Measurements from ENCODE around the gene ZNF446.
A peak's percentile ranks its signal among the peaks of the same experiment; 100 is the strongest.
"Not testable (repeated sequence)": the region's sequence is repeated elsewhere in the genome, so short reads cannot be mapped to it uniquely, and the experiment has no call there.

Gene ZNF446

DNA sequence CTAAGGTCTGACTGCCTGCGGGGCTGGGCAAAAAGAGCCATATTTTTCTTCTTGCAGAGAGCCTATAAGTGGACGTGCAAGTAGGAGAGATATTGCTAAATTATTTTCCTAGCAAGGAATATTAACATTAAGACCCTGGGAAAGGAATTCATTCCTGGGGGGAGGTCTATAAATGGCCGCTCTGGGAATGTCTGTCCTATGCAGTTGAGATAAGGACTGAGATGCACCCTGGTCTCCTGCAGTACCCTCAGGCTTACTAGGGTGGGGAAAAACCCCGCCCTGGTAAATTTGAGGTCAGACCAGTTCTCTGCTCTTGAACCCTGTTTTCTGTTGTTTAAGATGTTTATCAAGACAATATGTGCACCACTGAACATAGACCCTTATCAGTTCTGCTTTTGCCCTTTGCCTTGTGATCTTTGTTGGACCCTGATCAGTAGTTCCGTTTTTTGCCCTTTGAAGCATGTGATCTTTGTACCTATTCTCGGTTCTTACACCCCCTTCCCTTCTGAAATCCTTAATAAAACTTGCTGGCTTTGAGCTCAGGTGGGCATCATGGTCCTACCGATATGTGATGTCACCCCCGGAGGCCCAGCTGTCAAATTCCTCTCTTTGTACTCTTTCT, 31.6 kb downstream of the ZNF446 start:
- not testable (repeated sequence) for DNase-seq

DNA sequence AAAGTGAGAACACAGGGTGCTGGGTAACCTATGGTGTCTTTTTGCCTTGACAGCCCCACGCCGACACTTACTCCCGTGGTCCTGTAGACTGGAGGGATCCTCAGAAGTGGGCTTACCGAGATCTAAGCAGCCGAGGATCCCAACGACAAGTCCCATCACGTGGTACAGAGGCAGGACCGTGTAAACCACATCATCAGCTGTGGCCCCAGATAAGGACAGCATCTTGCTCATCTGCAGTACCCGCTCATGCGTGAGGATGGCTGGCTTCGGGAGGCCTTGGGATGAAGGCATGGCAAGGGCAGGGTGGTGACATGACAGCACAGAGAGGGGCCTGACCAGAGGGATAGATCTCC, 33.6 kb downstream of the ZNF446 start:
- DNase-seq, result no peak

GRCh38 chr19:58510084-58510862, 34.1 kb downstream of the ZNF446 start:
- DNase-seq, result no peak

- no peak for DNase-seq
These were observed 35.4 kb downstream of the ZNF446 start, which contains the start of gene SLC27A5 for GRCh38 chr19:58511353-58512208. Gene SLC27A5, minus strand, starts transcription at chr19:58511992. Its CDS starts 37 bp downstream, at chr19:58511955.

DNA sequence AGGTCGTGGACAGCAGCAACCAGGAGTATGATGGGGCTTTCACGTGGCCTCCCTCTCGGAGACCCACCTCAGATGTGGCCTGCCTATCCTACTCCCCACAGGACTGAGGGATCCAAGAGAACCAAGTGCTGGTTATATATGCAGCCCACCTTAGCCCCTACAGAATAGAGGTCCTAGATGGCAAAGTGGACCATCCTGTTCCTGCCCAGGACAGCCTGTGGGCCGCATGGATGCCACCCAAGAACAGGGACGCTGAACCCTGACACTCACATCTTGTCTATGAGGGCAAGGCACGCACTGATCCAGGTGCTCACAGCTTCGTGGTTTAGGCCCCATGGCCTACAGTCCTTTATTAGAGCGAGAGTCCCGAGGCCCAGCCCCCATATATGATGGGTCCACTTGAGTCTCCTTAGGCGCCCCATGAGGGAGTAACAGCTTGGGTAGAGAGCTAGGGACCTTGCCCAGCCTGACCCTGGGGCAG, 37.1 kb downstream of the ZNF446 start:
- no peak for DNase-seq

GRCh38 chr19:58513694-58514563, 37.8 kb downstream of the ZNF446 start:
- peak; percentile 90 for DNase-seq

DNA sequence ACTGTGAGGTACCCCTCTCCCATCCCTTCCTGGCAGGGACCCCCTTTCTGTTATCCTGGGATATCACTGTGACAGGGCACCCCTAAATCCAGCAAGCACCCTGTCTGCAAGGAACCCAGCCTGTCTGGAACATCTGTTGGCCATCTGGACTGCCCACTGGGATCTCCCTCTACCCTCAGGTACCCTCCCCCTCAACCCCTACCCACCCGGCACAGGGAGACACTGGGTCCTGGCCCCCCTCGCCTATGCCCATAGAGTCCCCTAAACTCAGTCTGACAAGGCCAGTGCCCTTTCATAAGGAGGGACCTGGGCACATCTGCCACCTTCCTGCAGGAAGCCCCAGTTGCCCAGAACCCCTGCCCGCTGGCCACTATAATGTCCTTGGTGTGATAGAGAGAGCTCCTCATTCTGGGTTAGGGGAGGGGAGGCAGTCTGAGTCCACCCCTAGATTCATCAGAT, 38.4 kb downstream of the ZNF446 start:
- DNase-seq, result no peak

DNA sequence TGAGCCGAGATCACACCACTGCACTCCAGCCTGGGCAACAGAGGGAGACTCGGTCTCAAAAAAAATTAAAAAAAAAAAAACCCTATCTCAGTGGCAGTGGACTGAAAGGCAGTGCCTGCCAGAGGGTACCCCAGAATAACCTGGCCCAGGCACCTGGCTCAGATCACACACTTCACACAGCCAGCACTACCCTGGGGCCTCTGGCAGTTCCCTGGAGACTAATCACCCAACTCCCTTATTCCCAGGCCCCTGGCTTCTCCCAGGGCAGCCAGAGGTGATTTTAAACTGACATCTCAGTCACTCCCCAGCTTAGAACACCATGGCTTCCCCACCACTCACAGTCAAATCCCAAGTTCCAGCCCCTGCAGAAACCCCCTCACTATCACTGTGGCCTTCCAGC, 39.1 kb downstream of the ZNF446 start:
- no peak for DNase-seq

DNA sequence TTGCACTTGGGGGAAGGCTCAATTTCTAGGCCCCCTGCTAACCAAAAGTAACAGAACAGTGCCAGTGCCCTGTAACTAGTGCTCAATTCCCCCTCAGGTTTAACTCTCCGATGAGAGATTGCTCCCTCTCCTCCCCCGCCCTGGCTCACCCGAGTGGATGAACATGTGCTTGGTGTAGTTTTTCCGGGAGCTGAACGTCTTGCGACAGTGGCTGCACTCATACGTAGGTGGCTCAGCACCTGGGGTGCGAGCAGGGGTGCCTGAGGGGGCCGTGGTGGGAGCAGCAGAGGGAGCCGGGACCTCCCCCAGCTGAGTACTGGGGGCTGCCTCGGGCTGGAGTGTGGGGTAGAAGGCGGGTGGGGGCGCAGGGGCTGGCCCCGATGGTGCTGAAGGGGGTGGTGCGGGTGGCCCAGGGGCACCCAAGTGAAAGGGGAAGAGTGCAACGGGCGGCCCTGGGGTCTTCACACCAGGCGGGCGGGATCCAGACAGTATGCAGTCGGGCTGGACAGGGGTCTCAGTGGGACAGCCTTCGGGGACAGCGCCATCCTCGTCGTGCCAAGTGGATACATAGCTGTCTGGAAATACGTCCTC, 40.2 kb downstream of the ZNF446 start:
- no peak for DNase-seq

- DNase-seq, result no peak
These were observed 41.0 kb downstream of the ZNF446 start for GRCh38 chr19:58516964-58517833.

GRCh38 chr19:58518256-58519086, 42.3 kb downstream of the ZNF446 start:
- DNase-seq, result no peak

DNA sequence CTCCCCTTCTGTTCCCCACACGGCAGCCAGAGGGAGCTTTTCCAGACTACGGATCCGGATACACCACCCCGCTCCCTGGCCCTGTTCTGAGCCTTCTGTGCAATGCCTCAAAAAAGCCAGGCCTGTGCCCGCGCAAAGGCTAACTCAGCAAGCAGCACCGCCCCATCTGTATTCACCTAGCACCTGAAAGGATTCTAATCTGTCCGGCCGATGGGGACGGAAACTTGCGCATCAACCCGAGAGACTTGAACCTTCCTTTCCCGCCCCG, 42.9 kb downstream of the ZNF446 start:
- no peak for DNase-seq

DNA sequence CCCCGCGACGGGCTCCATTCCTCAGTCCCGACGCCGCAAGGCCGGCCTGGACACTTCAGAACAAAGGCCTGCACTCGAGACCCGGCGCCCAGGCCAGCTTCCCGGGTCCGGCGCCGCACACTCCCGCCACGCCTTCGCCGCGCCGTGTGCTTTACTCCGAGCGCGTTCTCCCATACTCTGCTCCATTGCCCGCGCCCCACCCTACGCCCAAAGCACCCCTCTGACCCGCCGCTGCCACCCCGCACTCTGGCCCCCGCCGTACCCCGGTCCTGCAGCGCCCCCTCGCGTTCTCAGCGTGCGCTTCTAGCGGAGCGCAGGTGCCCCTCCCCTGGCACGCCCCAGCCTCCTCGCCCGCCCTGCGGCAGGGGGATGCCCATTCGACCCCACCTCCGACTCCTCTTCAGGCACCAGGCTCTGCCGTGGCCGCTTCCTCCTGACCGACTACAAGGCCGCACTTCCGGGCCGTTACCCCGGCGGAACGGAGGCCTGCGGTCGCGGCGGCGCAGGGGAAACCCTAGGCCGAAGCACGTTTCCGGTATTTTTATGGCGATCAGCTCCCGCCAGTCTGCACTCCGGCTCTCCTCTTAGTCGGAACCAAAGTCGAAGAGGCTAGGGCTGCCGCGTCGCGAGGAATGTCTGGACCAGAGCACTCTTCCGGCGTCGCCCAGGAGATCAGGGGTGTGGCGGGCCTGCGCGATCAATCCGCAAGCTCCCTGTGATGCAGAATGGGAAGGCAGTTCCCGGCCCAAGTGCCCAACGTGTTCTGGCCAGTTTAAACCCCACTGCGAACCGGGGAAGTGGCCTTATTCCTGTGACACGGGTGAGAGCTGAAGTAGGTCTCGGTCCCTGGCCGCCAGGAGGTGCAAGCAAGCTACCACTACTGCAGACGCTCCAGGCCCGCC, 43.5 kb downstream of the ZNF446 start, which contains the start of gene ZBTB45:
Gene ZBTB45 (minus strand): TSS at position 456 of the 902 bp plus-strand sequence. CDS start 2,137 bp downstream, outside the sequence.
- peak; percentile 77 for DNase-seq

GRCh38 chr19:58520257-58520599, 44.1 kb downstream of the ZNF446 start:
- no peak for DNase-seq

GRCh38 chr19:58521651-58522050, 45.5 kb downstream of the ZNF446 start:
- DNase-seq, result no peak

GRCh38 chr19:58522709-58523108, 46.6 kb downstream of the ZNF446 start:
- no peak for DNase-seq

DNA sequence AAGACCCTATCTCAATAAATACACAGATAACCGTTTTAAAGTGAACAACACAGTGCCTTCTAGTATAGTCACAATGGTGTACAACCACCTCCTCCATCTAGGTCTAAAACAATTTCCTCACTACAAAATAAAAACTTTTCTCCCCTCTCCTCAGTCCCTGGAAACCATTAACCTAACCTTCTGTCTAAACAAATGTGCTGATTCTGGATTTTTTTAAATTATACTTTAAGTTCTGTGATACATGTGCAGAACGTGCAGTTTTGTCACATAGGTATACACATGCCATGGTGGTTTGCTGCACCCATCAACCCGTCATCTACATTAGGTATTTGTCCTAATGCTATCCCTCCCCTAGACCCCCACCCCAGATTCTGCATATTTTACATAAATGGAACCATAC, 53.3 kb downstream of the ZNF446 start:
- DNase-seq, result no peak
